Stimulated activated naive B cell treated with anti-CD40 and anti-IgM and Interleukin-4, amounts not matched to agents 10 μg/mL and 1 μg/mL and 100 μg/mL, for 72 hours (primary cell): ENCODE results near the gene PPY.
"Not testable (repeated sequence)": the region's sequence is repeated elsewhere in the genome, so short reads cannot be mapped to it uniquely, and the experiment has no call there.

Experiments used
- ATAC-seq, 2 donors: fragments of 150-1000 bp; cut with Tn5 transposase; replicated peaks; 2 replicates each; pipeline ENCODE4 v1.10.0; 2021; ENCODE audit warnings: moderate library complexity in 1 of 2
- DNase-seq: peaks from one replicate; pipeline ENCODE4 v3.0.0; 2021
- H3K27ac Mint-ChIP-seq: one replicate; pipeline ENCODE4 v1.8.0; 2022; ENCODE audit warnings: mild to moderate bottlenecking, mixed read lengths
- H3K27me3 Mint-ChIP-seq, 2 donors: one replicate each; pipeline ENCODE4 v1.8.0; 2022; ENCODE audit warnings: mixed read lengths in 2 of 2
- H3K36me3 Mint-ChIP-seq, 2 donors: one replicate each; pipeline ENCODE4 v1.8.0; 2022; ENCODE audit warnings: mixed read lengths in 2 of 2, mild to moderate bottlenecking in 1 of 2
- H3K4me1 Mint-ChIP-seq, 2 donors: one replicate each; pipeline ENCODE4 v1.8.0; 2022; ENCODE audit warnings: mixed read lengths in 2 of 2, mild to moderate bottlenecking in 1 of 2
- H3K4me3 Mint-ChIP-seq, 2 donors: one replicate each; pipeline ENCODE4 v1.8.0; 2022; ENCODE audit warnings: mild to moderate bottlenecking in 2 of 2, mixed read lengths in 2 of 2, moderate library complexity in 1 of 2
- H3K9me3 Mint-ChIP-seq, 2 donors: one replicate each; pipeline ENCODE4 v1.8.0; 2022; ENCODE audit warnings: mixed read lengths in 2 of 2, mild to moderate bottlenecking in 1 of 2

Gene PPY

DNA sequence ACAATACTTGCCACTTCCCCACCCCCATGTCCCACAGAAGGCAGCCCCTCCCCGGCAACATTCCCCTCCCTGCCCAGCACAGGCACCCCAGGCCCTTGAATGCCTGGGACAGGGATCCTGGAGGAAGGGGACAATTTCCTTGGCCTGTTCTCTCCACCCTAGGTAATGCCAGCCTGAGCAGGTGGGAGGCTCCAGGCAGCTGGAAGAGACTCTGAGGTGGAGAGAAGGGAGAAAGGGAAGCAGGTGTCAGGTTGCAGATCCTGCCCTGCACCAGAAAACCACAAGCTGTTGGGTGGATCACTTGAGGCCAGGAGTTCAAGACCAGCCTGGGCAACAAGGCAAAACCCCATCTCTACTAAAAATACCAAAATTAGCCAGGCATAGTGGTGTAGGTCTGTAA is 43.8 kb downstream of the PPY start:
- ATAC-seq: no peak
- Mint-ChIP-seq H3K36me3 (peaks cover 0 to 1% of the 10 kb centered on the region in 2 donors), H3K4me3 (no peak overlapping the region)

GRCh38 chr17:43897831-43898230 is 44.4 kb downstream of the PPY start:
- Mint-ChIP-seq H3K27me3 (peaks cover 61 to 64% of the 10 kb centered on the region in 2 donors), H3K4me1 (peaks cover 14 to 21% of the 10 kb centered on the region in 2 donors)
- ATAC-seq: no peak

More for the DNA sequence above, 43.8 kb downstream of the PPY start:
- Mint-ChIP-seq H3K9me3 (no peaks in the 10 kb centered on the region), H3K27me3 (peaks cover 64 to 71% of the 10 kb centered on the region in 2 donors), H3K27ac (no peak overlapping the region), H3K4me1 (peaks cover 14 to 21% of the 10 kb centered on the region in 2 donors)
- no peak for DNase-seq

GRCh38 chr17:43894494-43894893 is 47.8 kb downstream of the PPY start:
- H3K27me3 Mint-ChIP-seq: peaks cover 33% of the 10 kb centered on the region in 2 donors
- H3K9me3 Mint-ChIP-seq, H3K4me1 Mint-ChIP-seq, H3K27ac Mint-ChIP-seq, DNase-seq, H3K36me3 Mint-ChIP-seq, H3K4me3 Mint-ChIP-seq, ATAC-seq: not testable (repeated sequence)

More at GRCh38 chr17:43897831-43898230, 44.4 kb downstream of the PPY start:
- H3K27ac Mint-ChIP-seq: no peak overlapping the region
- H3K9me3 Mint-ChIP-seq: no peaks in the 10 kb centered on the region
- H3K4me3 Mint-ChIP-seq: no peak overlapping the region
- no peak for DNase-seq
- H3K36me3 Mint-ChIP-seq: peaks cover 0 to 1% of the 10 kb centered on the region in 2 donors

DNA sequence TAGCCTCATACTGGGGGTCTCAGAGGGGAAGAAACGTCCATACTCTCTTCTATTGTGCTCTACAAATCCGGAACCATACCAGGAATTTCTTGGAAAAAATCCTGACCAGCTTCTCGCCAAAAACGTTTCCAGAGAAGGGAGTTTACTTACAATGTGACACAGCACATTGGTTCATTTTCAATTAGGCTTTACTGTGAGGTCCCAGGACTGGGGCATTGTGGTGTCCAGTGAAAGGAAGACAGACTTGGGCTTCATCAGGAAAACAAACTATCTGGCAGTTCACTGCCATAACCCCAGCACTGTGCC is 49.7 kb downstream of the PPY start:
- Mint-ChIP-seq H3K4me1 (no peaks in the 10 kb centered on the region), H3K27me3 (peaks cover 27 to 34% of the 10 kb centered on the region in 2 donors), H3K9me3 (no peaks in the 10 kb centered on the region), H3K36me3 (no peaks in the 10 kb centered on the region), H3K4me3 (no peak overlapping the region), H3K27ac (no peak overlapping the region)
- ATAC-seq (no peak), DNase-seq (no peak)

DNA sequence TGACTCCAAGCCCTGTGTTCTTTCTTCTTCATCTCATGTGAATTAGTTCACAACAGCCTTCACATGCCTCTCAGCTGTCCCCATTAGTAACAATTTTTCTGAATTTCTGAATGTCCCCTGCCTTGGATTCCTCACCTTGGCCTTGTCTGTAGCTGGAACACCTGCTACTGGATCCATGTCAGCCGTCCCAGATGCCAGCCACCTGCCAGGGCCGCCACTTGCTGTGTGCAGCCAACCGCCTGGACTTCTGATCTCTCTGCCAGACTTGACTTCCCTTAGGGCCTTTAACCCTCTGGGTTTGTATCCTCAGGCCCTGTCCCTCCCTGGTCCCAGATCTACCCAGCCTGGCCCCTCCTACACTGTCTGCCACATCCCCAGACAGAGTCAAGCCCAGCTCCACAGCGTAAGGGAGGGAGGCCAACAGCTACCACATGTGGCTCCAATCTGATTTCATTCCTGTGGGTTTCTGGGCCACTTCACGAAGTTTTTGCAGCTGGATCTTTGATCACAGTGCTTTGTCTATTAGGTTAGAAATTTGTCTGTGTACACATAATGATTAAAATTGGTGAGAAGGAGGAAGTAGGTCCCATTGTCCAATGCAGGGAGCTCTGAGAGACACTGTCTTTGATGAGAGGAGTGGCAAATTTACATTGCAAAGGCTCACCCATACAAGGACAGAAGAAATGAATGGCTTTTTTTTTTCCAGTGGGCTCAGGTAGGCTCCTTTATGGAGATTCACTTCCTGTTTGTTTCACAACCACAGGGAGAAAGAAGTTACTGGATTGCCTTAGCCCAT is 50.2 kb downstream of the PPY start:
- DNase-seq: no peak
- no peak overlapping the region for H3K27ac Mint-ChIP-seq
- no peaks in the 10 kb centered on the region for H3K9me3 Mint-ChIP-seq
- peaks cover 21 to 29% of the 10 kb centered on the region in 2 donors for H3K27me3 Mint-ChIP-seq
- no peaks in the 10 kb centered on the region for H3K36me3 Mint-ChIP-seq
- H3K4me3 Mint-ChIP-seq: no peak overlapping the region
- no peak for ATAC-seq
- H3K4me1 Mint-ChIP-seq: no peaks in the 10 kb centered on the region
